Memory B cell (primary cell): Measurements from ENCODE around the gene PCGF1.

Experiments used
- ATAC-seq: fragments of 150-1000 bp; cut with Tn5 transposase; 2 replicates; pipeline ENCODE4 v1.10.0; 2021; ENCODE audit warnings: low read depth, mild to moderate bottlenecking, moderate library complexity
- DNase-seq, 2 donors: peaks; one replicate each; pipeline ENCODE4 v3.0.0; 2022; ENCODE audit warnings: low spot score in 2 of 2
- H3K27ac Mint-ChIP-seq: one replicate; pipeline ENCODE4 v1.8.0; 2022; ENCODE audit warnings: mild to moderate bottlenecking, moderate library complexity, mixed read lengths
- H3K27me3 Mint-ChIP-seq: one replicate; pipeline ENCODE4 v1.8.0; 2022; ENCODE audit warnings: mixed read lengths
- H3K36me3 Mint-ChIP-seq: one replicate; pipeline ENCODE4 v1.8.0; 2022; ENCODE audit warnings: mild to moderate bottlenecking, mixed read lengths
- H3K4me1 Mint-ChIP-seq: one replicate; pipeline ENCODE4 v1.8.0; 2022; ENCODE audit warnings: mixed read lengths
- H3K4me3 Mint-ChIP-seq: one replicate; pipeline ENCODE4 v1.8.0; 2022; ENCODE audit warnings: mild to moderate bottlenecking, moderate library complexity, mixed read lengths
- H3K9me3 Mint-ChIP-seq: one replicate; pipeline ENCODE4 v1.8.0; 2022; ENCODE audit warnings: mixed read lengths

The PCGF1 gene

DNA sequence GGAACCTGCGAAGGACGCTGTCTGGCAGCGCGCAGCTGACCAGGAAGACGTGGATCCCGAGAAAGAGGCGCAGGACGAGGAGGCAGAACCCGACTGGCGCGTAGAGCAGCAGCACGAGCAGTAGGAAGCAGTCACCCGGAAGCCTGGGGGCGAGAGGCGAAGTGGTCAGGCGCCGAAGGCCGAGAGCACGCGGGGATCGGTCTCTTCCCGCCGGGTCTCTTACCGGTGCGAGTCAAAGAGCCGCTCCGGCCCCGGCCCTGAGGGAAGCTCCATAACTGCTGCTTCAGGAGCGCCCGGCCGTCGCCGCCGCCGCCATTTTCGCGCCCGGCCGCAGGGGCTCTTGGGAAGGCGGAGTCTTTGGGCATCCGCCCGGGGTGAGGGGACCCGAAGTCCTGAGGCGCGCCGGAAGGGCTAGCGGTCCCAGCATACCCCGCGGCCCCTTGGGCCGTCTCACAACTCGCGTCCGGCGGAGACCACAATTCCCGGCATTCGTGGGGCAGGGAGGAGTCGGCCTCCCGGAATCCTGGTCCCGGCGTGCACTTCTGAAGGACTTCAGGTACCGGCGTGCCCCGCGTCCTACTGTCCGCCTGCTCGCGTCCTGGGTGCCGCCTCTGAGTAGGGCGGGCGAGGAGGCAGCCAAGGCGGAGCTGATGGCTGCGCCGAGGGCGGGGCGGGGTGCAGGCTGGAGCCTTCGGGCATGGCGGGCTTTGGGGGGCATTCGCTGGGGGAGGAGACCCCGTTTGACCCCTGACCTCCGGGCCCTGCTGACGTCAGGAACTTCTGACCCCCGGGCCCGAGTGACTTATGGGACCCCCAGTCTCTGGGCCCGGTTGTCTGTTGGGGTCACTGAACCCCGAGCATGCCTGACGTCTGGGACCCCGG lies 22.1 kb upstream of the PCGF1 start, which contains the start of the genes AUP1 and HTRA2:
TSS of gene AUP1 (minus strand) at position 350 of the 882 bp plus-strand sequence. CDS start at position 273, 77 bp downstream.
TSS of gene HTRA2 (plus strand) at position 577 of the 882 bp plus-strand sequence. CDS start at position 651, 74 bp downstream.
- H3K27ac Mint-ChIP-seq, result peak within 1 kb of the TSS; percentile 94
- peak within 1 kb of the TSS; percentile 95 for H3K4me3 Mint-ChIP-seq
- DNase-seq, result peak; percentile 83 to 86
- H3K27me3 Mint-ChIP-seq, result no peaks in the 10 kb centered on the region
- peak; percentile 80 for ATAC-seq
- H3K36me3 Mint-ChIP-seq, result peaks cover 19% of the 10 kb centered on the region
- no peaks in the 10 kb centered on the region for H3K9me3 Mint-ChIP-seq
- peaks cover 46% of the 10 kb centered on the region for H3K4me1 Mint-ChIP-seq

DNA sequence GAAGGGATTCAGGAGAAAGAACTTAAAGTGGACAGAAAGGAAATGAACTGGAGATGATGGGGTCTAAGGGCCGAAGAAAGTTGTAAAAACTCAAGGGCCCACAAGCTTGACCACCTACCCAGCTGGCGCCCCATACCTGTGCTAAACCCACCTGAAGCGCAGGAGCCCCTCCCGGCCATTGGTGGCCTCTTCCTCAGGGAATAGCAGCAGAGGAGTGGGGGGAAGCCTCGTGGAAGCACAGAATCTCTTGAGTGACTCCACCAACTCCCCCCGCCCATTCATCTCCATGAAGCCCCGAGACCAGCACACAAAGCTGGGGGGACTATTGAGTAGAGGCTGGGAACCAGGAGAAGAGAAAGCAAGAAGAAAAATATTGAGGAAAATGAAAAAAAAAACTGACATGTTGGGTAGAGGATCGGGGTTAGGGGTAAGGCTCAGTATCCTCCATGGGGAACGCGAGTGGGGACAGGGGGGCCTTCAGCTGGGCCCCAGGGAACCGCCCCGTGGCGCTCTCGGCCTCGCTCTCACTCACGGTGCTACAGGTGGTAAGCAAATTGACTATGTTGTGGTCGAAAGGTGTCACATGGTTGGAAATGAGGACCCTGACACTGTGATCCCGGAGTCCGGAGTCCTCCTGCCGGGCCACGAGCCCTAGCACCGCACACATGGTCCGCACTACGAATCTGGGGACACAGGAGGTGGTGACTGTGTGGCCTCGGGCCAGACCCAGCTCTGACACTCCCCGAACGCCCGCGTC lies 21.3 kb upstream of the PCGF1 start:
- DNase-seq (no peak), ATAC-seq (peak; percentile 2)
- Mint-ChIP-seq H3K27me3 (no peaks in the 10 kb centered on the region), H3K36me3 (peaks cover 19% of the 10 kb centered on the region), H3K4me3 (peak overlapping the region; percentile 95), H3K27ac (peak overlapping the region; percentile 94), H3K9me3 (no peaks in the 10 kb centered on the region), H3K4me1 (peaks cover 46% of the 10 kb centered on the region)

- Mint-ChIP-seq H3K27ac (no peak overlapping the region), H3K9me3 (no peaks in the 10 kb centered on the region), H3K4me1 (peaks cover 46% of the 10 kb centered on the region), H3K36me3 (peaks cover 19% of the 10 kb centered on the region), H3K27me3 (no peaks in the 10 kb centered on the region), H3K4me3 (peak overlapping the region; percentile 95)
- DNase-seq, result no peak
- no peak for ATAC-seq
Observed at GRCh38 chr2:74527741-74528140, 20.2 kb upstream of the PCGF1 start.

GRCh38 chr2:74526649-74527230 lies 19.2 kb upstream of the PCGF1 start:
- peaks cover 19% of the 10 kb centered on the region for H3K36me3 Mint-ChIP-seq
- no peaks in the 10 kb centered on the region for H3K27me3 Mint-ChIP-seq
- ATAC-seq, result no peak
- H3K4me1 Mint-ChIP-seq, result peaks cover 40% of the 10 kb centered on the region
- peak overlapping the region; percentile 70 for H3K27ac Mint-ChIP-seq
- no peaks in the 10 kb centered on the region for H3K9me3 Mint-ChIP-seq
- DNase-seq, result no peak
- no peak overlapping the region for H3K4me3 Mint-ChIP-seq

DNA sequence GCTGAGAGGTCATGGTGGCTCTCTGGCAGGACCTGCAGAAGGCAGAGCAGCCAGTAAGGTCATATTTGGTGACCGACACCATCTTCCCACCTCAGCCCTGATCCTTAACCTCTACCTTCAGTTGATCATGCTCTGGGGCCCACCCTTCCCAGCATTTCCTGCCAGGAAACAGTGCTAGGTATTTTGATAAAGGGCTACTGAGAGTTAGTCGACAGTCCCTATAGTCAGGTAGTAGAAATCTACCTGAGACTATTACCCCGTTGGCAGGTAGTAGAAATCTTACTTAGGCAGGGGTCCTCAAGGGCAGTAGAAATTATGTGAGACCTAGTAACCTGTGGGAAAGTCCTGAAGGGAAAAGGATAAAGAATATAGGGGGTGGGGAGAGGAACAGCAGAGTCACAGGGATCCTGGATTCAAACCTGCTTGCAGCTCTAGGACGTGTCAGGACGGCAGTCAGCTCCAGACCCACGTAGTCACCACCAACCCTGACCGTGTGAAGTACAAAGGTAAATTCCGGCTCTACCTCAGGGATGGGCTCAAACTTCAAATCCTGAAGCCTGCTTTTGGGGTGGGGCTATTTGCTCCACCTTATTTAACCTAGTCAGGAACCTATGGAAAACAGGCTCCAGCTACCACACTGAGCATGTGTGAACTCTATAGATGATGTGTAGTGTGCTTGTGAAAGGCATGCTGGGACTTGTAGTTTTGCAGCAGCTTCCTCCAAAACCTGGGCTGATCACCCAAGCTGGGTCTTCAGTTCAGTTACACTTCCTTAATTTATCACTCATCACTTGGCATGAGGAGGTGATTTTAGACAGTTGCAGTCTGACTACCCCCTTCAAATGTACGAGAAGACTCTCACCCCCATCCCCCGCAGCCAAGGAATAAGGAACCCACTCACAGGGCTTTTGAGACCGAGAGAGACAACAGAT lies 18.5 kb upstream of the PCGF1 start, which contains the start of gene DQX1:
TSS of gene DQX1 (minus strand) at position 515 of the 932 bp plus-strand sequence. CDS start at position 13, 502 bp downstream.
- ATAC-seq (peak; percentile 31), DNase-seq (peak in 1 of 2 donors; percentile 48)
- Mint-ChIP-seq H3K4me3 (no peak within 1 kb of the TSS), H3K9me3 (no peaks in the 10 kb centered on the region), H3K36me3 (peaks cover 19% of the 10 kb centered on the region), H3K27ac (peak within 1 kb of the TSS; percentile 70), H3K4me1 (peaks cover 33% of the 10 kb centered on the region), H3K27me3 (no peaks in the 10 kb centered on the region)

- Mint-ChIP-seq H3K9me3 (no peaks in the 10 kb centered on the region), H3K4me3 (no peak overlapping the region), H3K27me3 (peaks cover 3% of the 10 kb centered on the region), H3K4me1 (peaks cover 27% of the 10 kb centered on the region), H3K36me3 (peaks cover 19% of the 10 kb centered on the region), H3K27ac (no peak overlapping the region)
- DNase-seq, result no peak
- no peak for ATAC-seq
Observed at GRCh38 chr2:74524955-74525716, 17.6 kb upstream of the PCGF1 start.

DNA sequence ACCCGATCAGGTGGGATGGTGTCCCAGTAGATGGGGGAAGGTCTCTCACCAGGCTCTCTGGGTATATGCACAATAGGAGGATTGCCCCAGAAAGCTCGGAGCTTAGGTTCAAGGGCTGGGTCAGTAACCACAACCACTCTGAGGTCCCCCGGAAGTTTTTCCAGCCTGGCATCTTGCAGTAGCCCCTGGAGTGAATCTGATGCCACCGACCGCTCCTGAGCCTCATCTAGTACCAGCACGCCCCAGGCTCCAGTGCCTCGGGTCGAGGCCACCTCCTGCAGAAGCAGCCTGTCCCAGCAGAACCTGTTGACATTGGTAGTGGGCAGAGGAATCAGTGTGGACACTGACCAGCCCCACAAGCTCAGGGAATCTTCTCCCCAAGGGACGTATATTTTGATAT lies 16.5 kb upstream of the PCGF1 start:
- DNase-seq (no peak), ATAC-seq (no peak)
- Mint-ChIP-seq H3K9me3 (no peaks in the 10 kb centered on the region), H3K36me3 (peaks cover 19% of the 10 kb centered on the region), H3K27me3 (peaks cover 8% of the 10 kb centered on the region), H3K27ac (no peak overlapping the region), H3K4me3 (no peak overlapping the region), H3K4me1 (peaks cover 27% of the 10 kb centered on the region)

GRCh38 chr2:74522516-74522915 lies 15.0 kb upstream of the PCGF1 start:
- ATAC-seq (no peak), DNase-seq (no peak)
- Mint-ChIP-seq H3K9me3 (no peaks in the 10 kb centered on the region), H3K36me3 (peaks cover 13% of the 10 kb centered on the region), H3K4me3 (no peak overlapping the region), H3K4me1 (peaks cover 13% of the 10 kb centered on the region), H3K27me3 (peaks cover 21% of the 10 kb centered on the region), H3K27ac (no peak overlapping the region)

GRCh38 chr2:74516650-74517049 lies 9.2 kb upstream of the PCGF1 start:
- H3K4me3 Mint-ChIP-seq, result peak overlapping the region; percentile 71
- H3K4me1 Mint-ChIP-seq, result peaks cover 12% of the 10 kb centered on the region
- H3K27me3 Mint-ChIP-seq, result peaks cover 37% of the 10 kb centered on the region
- H3K9me3 Mint-ChIP-seq, result no peaks in the 10 kb centered on the region
- H3K36me3 Mint-ChIP-seq, result no peaks in the 10 kb centered on the region
- DNase-seq (no peak), ATAC-seq (no peak)
- H3K27ac Mint-ChIP-seq, result peak overlapping the region; percentile 17

DNA sequence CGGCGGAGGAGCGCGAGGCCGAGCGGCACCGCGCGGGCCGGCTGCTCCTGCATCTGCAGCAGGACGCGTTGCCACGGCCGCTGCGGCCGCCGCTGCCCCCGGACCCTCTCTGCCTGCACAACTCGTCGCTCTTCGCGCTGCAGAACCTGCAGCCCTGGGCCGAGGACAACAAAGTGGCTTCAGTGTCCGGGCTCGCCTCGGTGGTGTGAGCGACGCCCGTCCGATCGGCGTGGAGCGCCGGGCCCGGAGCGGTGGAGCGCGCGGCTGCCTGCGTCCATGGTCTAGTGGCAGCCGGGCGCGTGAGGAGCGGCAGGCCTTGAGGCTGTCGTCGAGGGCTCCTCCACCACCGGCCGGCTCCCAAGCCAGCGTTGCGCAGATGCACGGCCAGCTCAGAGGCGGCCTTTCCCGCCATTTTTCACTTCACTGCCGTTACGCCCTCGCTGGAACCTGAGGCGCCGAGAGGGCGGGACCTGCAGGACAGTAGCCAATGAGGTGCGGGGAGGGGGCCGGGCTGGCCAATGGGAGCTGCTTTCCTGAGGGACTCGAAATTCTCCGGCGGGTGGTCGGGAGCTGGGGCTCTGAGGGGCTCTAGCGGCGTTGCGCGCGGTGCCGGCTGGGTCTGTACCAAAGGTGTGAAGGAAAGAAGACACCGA lies 8.6 kb upstream of the PCGF1 start:
- Mint-ChIP-seq H3K27me3 (peaks cover 37% of the 10 kb centered on the region), H3K4me1 (peaks cover 12% of the 10 kb centered on the region), H3K36me3 (no peaks in the 10 kb centered on the region), H3K4me3 (peak overlapping the region; percentile 71), H3K27ac (peak overlapping the region; percentile 17), H3K9me3 (no peaks in the 10 kb centered on the region)
- peak; percentile 71 to 73 for DNase-seq
- peak; percentile 83 for ATAC-seq

- Mint-ChIP-seq H3K4me3 (peak overlapping the region; percentile 78), H3K4me1 (peaks cover 12% of the 10 kb centered on the region), H3K9me3 (no peaks in the 10 kb centered on the region), H3K36me3 (no peaks in the 10 kb centered on the region), H3K27me3 (peaks cover 36% of the 10 kb centered on the region), H3K27ac (no peak overlapping the region)
- peak in 1 of 2 donors; percentile 41 for DNase-seq
- ATAC-seq, result peak; percentile 11
Observed at GRCh38 chr2:74515271-74515980, 7.9 kb upstream of the PCGF1 start.
